OCI-LY3 (cell line): ENCODE results near the gene CERS2.

Experiments used
- H2AFZ ChIP-seq: fragments of 200-600, 300-600 bp; shearing (Covaris generic); 2 replicates; pipeline ENCODE4 v1.6.0; 2014; ENCODE audit warnings: antibody characterized with exemption, low read depth, low read length
- H3K27ac ChIP-seq: fragments of 200-600, 300-600 bp; sonication (generic); 2 replicates; pipeline ENCODE4 v1.5.1; 2014; ENCODE audit warnings: mild to moderate bottlenecking, low read length, moderate library complexity, mixed read lengths
- H3K27me3 ChIP-seq: fragments of 200-600, 300-600 bp; sonication (generic); 2 replicates; pipeline ENCODE4 v1.6.1; 2014; ENCODE audit warnings: low read depth, low read length, mixed read lengths
- H3K36me3 ChIP-seq: fragments of 200-600, 300-600 bp; sonication (generic); replicated peaks from 2 replicates; pipeline ENCODE3; 2014; ENCODE audit warnings: low read depth, low read length, mixed read lengths
- H3K4me1 ChIP-seq: fragments of 300-600, 200-600 bp; sonication (generic); 2 replicates; pipeline ENCODE4 v1.6.1; 2014; ENCODE audit warnings: low read length, mixed read lengths
- H3K4me2 ChIP-seq: fragments of 200-600, 300-600 bp; sonication (generic); 2 replicates; pipeline ENCODE4 v1.6.1; 2014; ENCODE audit warnings: low read length, mixed read lengths
- H3K4me3 ChIP-seq: fragments of 300-600, 200-600 bp; sonication (generic); 2 replicates; pipeline ENCODE4 v1.5.1; 2014; ENCODE audit warnings: antibody characterized with exemption, mild to moderate bottlenecking, low read length, moderate library complexity
- H3K79me2 ChIP-seq: fragments of 300-600, 200-600 bp; shearing (Covaris generic); 2 replicates; pipeline ENCODE4 v1.6.1; 2014; ENCODE audit warnings: mild to moderate bottlenecking, low read length, mixed read lengths
- H3K9ac ChIP-seq: fragments of 300-600, 200-600 bp; shearing (Covaris generic); 2 replicates; pipeline ENCODE4 v1.6.0; 2014; ENCODE audit warnings: mild to moderate bottlenecking, low read length, moderate library complexity
- H3K9me3 ChIP-seq: fragments of 200-600, 300-600 bp; shearing (Covaris generic); 2 replicates; pipeline ENCODE4 v1.6.1; 2014; ENCODE audit warnings: low read length, mixed read lengths; ENCODE audit not compliant: insufficient read depth
- H4K20me1 ChIP-seq: fragments of 200-600, 300-600 bp; sonication (generic); 2 replicates; pipeline ENCODE4 v1.6.1; 2016; ENCODE audit warnings: low read length, mixed read lengths; ENCODE audit not compliant: insufficient read depth
- EZH2phosphoT487 ChIP-seq: fragments of 200-600 bp; shearing (Covaris generic); IDR thresholded peaks from 2 replicates; pipeline ENCODE4 v1.6.1; 2018; ENCODE audit warnings: antibody characterized with exemption, mixed run types, low read depth
- TF ChIP-seq, protein P1 (sequence below): fragments of 200-600, 300-600 bp; sonication (generic); IDR thresholded peaks from 2 replicates; pipeline ENCODE4 v1.5.1; 2014; ENCODE audit warnings: antibody characterized with exemption, low read length, low read depth

CERS2 gene

GRCh38 chr1:151001602-151002001, 27.0 kb upstream of the CERS2 start:
- Histone ChIP-seq H3K4me2 (no peak overlapping the region), H3K27me3 (no peaks in the 10 kb centered on the region), H3K9me3 (no peaks in the 10 kb centered on the region), H3K79me2 (no peaks in the 10 kb centered on the region), H3K36me3 (no peaks in the 10 kb centered on the region), H2AFZ (no peak overlapping the region), H3K4me1 (peaks cover 11% of the 10 kb centered on the region; the same call in 1 of the 2 replicates), H3K4me3 (no peak overlapping the region), H3K27ac (no peak overlapping the region), H3K9ac (no peak overlapping the region), H4K20me1 (no peaks in the 10 kb centered on the region)
- TF ChIP-seq EZH2phosphoT487, result no peak
- TF ChIP-seq, protein P1, sequence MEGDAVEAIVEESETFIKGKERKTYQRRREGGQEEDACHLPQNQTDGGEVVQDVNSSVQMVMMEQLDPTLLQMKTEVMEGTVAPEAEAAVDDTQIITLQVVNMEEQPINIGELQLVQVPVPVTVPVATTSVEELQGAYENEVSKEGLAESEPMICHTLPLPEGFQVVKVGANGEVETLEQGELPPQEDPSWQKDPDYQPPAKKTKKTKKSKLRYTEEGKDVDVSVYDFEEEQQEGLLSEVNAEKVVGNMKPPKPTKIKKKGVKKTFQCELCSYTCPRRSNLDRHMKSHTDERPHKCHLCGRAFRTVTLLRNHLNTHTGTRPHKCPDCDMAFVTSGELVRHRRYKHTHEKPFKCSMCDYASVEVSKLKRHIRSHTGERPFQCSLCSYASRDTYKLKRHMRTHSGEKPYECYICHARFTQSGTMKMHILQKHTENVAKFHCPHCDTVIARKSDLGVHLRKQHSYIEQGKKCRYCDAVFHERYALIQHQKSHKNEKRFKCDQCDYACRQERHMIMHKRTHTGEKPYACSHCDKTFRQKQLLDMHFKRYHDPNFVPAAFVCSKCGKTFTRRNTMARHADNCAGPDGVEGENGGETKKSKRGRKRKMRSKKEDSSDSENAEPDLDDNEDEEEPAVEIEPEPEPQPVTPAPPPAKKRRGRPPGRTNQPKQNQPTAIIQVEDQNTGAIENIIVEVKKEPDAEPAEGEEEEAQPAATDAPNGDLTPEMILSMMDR, result no peak

DNA sequence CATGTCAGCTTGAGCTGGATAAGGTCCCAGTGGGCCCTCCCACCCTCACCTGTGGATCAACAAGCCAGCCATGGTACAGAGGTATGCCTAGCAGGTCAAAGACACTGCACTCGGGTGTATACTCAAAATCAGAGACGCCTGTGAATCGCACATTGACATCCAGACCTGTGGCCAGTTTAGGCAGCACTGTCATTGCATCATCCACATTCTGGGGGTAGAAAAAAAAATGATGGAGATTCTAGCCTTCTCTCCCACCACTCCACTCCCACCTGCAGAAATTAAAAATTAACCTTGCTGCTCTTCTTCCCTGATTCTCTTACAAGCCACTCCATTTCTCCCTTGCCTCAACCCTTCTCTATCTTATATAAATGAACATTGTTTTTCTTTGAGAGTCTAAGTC, 25.8 kb upstream of the CERS2 start:
- H3K4me3 ChIP-seq, result no peak overlapping the region

GRCh38 chr1:150999926-151000325, 25.3 kb upstream of the CERS2 start:
- Histone ChIP-seq H3K9me3 (no peaks in the 10 kb centered on the region), H3K79me2 (no peaks in the 10 kb centered on the region), H3K36me3 (no peaks in the 10 kb centered on the region), H3K27ac (no peak overlapping the region), H3K4me1 (0 out of 2 replicates have a peak, but pooled peaks cover 3% of the 10 kb centered on the region), H3K27me3 (no peaks in the 10 kb centered on the region), H4K20me1 (no peaks in the 10 kb centered on the region), H3K4me2 (no peak overlapping the region), H3K9ac (no peak overlapping the region), H2AFZ (no peak overlapping the region), H3K4me3 (no peak overlapping the region)
- TF ChIP-seq EZH2phosphoT487, result no peak
- TF ChIP-seq, protein P1, result no peak

More for the DNA sequence above, 25.8 kb upstream of the CERS2 start:
- no peak overlapping the region for H3K4me2 ChIP-seq
- H2AFZ ChIP-seq, result no peak overlapping the region
- H3K4me1 ChIP-seq, result 0 out of 2 replicates have a peak, but pooled peaks cover 3% of the 10 kb centered on the region
- no peaks in the 10 kb centered on the region for H3K79me2 ChIP-seq
- TF ChIP-seq EZH2phosphoT487, result no peak
- TF ChIP-seq, protein P1, result no peak
- H3K27ac ChIP-seq, result no peak overlapping the region
- no peaks in the 10 kb centered on the region for H4K20me1 ChIP-seq
- H3K9ac ChIP-seq, result no peak overlapping the region
- H3K36me3 ChIP-seq, result no peaks in the 10 kb centered on the region
- H3K9me3 ChIP-seq, result no peaks in the 10 kb centered on the region
- no peaks in the 10 kb centered on the region for H3K27me3 ChIP-seq

DNA sequence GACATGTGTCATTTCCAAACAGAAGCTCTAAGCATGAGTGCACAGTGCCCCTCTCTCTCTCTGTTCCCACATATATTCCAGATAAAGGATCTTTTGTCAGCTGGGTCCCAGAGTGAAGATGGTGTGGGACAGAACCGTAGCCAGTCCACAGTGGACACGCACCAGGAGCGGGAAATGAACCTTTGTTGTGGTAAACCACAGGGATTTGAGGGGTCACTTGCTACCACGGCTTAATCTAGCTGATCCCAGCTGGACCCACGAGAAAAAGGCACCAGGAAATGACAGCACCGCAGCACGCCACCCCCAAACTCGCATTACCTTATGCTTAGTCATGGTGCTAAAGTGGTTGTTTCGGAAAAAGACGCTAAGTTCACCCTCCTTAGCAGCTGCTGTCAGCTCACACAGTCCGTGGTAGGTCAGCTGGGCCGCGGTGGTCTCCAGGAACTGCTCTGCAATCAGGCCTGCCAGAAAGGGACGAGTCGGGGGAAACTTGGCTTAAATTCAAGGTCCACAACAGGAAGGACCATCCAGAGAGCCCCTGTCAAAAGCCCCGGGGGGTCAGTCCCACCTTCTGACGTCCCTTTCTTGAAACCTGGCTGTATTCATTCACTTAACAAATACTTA, 24.5 kb upstream of the CERS2 start:
- no peak overlapping the region for H3K4me2 ChIP-seq
- H2AFZ ChIP-seq, result no peak overlapping the region
- TF ChIP-seq EZH2phosphoT487, result no peak
- TF ChIP-seq, protein P1, result no peak
- H4K20me1 ChIP-seq, result no peaks in the 10 kb centered on the region
- H3K9me3 ChIP-seq, result no peaks in the 10 kb centered on the region
- no peak overlapping the region for H3K9ac ChIP-seq
- H3K4me1 ChIP-seq, result 0 out of 2 replicates have a peak, but pooled peaks cover 3% of the 10 kb centered on the region
- no peaks in the 10 kb centered on the region for H3K36me3 ChIP-seq
- no peaks in the 10 kb centered on the region for H3K79me2 ChIP-seq
- no peak overlapping the region for H3K4me3 ChIP-seq
- H3K27me3 ChIP-seq, result no peaks in the 10 kb centered on the region
- no peak overlapping the region for H3K27ac ChIP-seq
